Caki2 (cell line): ENCODE data around the gene AP5B1. TPM values are rescaled to one million over a fixed set of nuclear protein-coding genes. Genes with fewer than 3 reads are reported as not detected.

Experiments used
- DNase-seq: peaks from one replicate; pipeline ENCODE4 v3.0.0-alpha.2; 2015; ENCODE audit warnings: low read depth
- in situ Hi-C: cut with HindIII; loops from 2 replicates; pipeline ENCODE4 v1.10.0; 2016; ENCODE audit warnings: low sequenced_read_pairs, low pct_unique_long_range_greater_than_20kb, mixed read lengths
- total RNA-seq: library from RNA; depleted of rRNA; stranded (reverse); fragments of >200 nt; shearing (Covaris generic); gene quantifications from 2 replicates; pipeline ENCODE4 v1.2.3, GENCODE V29; 2014; ENCODE audit warnings: low replicate concordance; rRNA removed

Gene AP5B1, protein sequence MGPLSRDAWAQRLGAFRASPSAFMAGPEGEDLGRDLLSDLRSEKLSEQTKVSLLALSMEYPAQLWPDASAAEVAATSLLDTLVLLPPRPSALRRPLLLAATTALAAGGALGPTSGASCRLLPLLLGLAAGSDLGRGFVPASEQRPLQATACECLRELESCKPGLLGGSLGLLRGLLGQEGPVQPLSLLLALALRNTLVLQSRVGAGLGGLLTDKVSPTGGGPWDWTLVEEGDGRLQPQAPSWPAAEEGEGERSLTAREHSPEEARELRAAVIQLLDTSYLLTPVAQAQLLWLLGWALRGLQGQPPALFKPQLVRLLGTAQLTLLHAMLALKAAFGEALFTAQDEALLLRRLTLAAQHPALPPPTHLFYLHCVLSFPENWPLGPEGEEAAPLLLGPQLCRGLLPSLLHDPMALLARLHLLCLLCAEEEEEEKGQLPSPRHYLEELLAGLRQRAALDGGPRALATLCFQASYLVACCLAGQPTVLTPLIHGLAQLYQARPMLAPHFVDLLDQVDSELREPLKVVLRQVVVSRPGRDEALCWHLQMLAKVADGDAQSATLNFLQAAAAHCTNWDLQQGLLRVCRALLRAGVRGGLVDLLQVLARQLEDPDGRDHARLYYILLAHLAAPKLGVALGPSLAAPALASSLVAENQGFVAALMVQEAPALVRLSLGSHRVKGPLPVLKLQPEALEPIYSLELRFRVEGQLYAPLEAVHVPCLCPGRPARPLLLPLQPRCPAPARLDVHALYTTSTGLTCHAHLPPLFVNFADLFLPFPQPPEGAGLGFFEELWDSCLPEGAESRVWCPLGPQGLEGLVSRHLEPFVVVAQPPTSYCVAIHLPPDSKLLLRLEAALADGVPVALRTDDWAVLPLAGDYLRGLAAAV
- total RNA-seq: 7.2 and 7.9 TPM in 2 replicates

DNA sequence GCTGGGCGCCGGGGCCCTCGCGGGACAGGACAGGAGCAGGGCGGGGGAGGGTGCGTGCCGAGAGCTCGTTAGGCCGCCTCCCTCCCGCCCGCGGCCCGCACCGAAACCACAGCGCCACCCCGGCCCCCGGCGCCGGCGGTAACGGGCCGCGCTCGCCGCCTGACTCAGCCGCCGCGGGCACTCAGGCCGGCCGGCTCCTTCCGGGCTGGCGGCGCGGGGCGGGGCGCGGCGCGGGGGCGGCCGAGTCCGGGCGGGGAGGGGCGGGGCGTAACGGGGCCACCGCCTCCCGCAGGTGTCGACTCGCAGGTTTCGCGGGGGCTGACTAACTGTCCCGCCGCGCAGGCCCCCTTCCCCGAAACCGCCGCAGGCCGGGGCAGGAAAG, at the start of gene AP5B1:
TSS of gene AP5B1 (minus strand) at position 207 of the 382 bp plus-strand sequence. CDS start 385 bp downstream, outside the sequence.
- in situ Hi-C loops: no loop called here
- peak; percentile 39 for DNase-seq

DNA sequence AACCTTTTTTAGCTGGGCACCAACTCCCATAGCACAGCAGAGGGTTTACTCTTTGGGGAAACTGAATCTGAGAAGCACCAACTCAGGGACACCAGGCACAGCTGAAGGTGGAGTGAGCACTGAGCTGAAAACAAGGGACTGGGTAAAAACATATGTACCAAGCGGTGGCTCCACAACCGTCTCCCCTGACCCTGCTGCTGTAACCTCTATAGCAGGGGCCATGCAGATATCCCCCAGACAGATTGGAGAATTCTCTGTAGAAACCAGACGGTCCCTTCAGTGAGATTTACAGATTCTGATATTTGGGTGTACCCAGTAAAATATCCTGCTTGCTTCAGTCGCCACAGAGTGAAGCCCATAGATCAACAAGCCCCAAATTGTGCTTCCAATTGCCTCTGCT, 48.7 kb upstream of the AP5B1 start:
- DNase-seq: no peak
- in situ Hi-C loops: no loop called here

DNA sequence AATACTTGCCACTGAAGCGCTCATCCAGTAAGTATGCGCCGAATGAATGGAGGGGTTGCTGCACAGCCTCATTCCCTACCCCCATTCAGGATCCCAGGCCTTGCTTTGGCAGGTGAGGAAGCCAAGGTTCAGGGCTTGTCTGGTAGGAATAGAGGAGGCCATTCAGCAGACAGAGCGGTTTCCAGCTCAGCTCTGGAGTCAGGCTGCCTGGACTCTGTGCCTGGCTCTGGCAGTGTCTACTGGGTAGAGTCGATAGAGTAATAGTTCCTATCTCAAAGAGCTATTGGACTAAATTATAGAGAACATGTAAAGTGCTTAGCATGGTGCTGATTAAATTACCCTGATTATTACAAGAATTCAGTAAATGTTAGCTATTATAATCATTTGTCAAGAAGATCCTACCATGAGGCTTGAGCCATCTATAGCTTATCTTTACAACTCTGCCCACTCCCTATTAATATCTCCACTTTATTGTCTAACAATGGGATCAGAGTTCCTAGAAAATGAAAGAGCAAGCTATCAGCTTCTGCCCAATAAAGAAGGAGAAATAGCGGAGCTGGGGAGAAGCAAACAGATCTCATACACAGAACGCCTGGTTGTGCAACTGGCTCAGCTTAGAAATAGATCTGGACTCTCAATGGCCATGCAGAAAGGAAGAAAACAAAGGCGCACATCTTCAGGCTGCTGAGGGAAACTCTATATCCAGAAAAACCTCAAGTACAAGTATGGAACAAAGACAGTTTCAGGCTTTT, 46.4 kb upstream of the AP5B1 start:
- no peak for DNase-seq
- in situ Hi-C loops: no loop called here

DNA sequence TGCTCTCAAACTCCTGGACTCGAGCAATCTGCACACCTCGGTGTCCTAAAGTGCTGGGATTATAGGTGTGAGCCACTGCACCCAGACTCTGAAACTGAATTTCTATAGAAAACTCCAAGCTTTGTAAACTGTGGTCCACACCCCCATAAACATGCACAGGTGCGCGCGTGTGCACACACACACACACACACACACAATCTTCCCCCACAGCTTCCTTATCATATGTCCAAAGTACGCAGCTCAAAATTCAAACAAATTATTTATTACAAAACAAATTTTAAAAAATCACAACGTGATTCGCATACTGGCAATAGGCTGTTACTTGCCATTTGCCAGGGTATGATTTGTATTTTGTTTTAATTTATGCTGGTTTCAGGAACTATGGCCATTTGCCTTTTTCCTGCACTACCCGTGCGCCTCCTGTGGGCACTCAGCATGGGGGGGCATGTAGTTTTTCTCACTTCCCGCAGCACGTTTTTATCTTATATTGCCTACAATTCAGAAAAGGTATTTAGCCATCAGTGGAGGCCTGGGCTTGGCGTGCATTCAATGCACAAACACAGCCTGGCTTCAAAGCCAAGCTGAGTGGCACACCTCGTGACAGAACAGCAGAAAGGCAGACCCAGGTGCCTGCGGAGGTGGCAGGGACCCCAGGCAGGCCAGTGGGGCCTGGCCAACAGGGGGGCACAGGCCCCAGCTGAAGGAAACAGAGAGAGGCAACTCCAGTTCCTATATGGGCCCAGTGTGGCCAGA, 42.2 kb upstream of the AP5B1 start:
- in situ Hi-C loops: no loop called here
- no peak for DNase-seq

DNA sequence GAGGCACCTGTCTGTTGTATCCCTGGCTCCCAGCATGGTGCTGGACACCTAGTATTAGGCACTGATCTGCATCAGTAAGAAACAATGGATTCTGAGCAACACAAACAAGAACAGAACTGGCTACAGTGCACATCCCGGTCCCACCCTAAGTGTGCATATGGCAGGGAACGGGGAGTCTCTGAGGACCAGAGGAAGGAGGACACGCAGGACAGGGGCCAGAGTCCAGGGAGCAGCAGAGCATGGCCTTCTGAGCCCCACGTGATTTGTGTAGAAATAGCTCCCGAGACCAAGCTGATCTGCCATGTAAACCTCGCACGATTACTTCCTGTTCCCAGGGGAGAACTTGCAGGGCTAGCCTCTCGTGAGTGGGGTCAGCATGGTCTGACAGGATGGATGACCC, 40.3 kb upstream of the AP5B1 start:
- DNase-seq: no peak
- in situ Hi-C loops: no loop called here

DNA sequence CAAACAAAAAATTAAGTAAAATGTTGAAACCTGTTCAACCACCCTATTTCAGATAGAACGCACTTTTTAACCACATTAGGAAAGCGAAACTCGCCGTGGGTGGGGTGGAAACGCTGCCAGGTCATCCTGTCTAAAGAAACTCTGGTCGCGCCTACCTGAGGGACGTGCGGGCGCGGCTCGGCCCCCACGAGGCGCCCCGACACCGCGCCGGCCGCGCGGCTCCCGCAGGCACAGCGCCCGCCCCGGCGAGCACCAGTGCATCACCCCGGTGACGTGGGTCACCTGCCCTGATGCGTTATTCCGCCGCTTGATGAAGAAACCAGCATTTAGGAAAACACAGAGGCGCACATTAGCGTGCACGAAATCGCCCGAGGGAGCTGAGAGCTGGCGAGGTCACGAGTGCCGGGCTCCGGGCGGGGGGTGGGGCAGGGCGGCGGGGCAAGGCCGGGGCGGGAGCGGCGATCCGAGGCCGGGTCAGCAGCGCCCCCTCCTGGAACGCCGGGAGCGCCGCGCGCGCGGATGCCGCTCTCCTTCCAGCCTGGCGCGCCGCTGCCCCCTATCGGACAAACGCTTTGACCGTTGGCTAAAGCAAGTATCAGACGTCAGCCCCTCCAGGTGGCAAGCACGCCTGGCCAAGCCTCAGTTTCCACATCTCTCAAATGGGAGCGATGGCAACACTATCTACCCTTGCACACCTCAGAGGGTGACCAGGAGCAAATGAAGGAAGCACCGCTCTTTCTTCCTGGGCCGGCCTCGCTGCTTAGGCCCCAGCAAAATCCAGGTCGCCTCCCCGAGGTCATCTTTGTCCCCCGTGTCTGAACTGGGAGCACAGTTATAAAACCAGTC, 37.3 kb upstream of the AP5B1 start:
- in situ Hi-C loops: no loop called here
- DNase-seq: peak; percentile 81

DNA sequence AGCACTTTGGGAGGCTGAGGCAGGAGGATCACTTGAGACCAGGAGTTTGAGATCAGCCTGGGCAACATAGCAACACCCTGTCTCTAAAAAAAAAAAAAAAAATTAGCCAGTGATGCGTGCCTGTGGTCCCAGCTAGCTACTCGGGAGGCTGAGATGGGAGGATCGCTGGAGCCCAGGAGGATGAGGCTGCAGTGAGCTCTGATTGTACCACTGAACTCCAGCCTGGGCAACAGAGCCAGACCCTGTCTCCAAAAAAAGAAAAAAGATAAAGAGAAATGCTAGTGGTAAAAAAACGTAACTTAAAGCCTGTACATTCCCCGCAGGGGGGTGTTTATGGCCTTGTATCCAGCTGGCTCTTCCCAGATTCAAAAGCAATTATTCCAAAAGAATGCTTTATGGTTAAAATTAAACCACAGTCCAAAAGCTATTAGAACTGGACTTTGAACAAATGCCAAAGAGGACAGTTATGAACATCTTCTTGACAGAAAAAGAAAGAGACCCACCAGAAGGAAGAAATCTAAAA, 36.6 kb upstream of the AP5B1 start:
- in situ Hi-C loops: no loop called here
- DNase-seq: peak; percentile 2

DNA sequence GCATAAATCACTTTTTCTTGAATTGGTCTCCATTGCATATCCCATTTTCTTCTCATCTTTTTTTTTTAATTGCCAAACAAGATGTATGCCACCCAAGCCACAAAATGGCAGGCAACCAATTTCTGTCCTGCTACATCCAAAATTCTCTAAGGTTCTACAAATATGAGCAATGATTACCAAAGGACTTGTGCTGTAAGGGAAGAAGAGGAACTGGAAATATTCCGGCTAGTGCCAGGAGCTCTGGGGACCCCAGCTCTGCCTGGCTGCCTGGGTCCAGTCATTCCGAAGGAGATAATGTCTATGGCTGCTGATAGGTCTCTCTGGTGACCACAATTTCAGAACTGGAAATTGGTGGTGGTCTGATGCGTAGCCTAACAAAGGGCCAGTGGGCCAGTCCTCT, 35.9 kb upstream of the AP5B1 start:
- no peak for DNase-seq

DNA sequence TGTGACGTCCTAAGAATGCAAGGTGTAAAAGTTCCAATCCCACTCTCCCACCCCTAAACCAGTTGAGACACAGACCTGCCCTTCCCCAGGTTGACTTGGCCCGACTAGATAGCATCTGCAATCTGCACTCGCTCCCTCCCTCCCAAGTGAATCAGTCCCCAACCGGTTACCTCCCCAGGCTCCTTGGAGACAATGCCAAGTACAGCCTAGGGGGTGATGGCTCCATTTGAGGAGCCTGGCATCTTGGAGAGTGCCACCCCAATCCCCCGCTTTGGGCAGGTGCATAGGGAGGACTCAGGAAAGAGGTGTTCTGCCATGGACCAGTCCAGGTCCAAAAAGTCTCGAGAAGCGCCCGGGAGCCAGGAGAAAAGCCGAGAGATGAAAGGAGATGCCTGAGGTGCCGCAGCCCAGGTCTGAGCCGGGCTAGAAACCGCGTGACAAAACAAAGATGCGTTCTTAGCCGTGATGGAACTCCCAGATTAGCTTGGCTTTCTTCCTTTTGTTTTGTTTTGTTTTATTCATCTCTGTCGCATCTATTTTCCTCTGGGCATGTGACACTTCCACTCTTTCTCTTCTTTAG, 34.3 kb upstream of the AP5B1 start:
- in situ Hi-C loops: no loop called here
- no peak for DNase-seq

More for the DNA sequence above, 35.9 kb upstream of the AP5B1 start:
- in situ Hi-C loops: no loop called here

DNA sequence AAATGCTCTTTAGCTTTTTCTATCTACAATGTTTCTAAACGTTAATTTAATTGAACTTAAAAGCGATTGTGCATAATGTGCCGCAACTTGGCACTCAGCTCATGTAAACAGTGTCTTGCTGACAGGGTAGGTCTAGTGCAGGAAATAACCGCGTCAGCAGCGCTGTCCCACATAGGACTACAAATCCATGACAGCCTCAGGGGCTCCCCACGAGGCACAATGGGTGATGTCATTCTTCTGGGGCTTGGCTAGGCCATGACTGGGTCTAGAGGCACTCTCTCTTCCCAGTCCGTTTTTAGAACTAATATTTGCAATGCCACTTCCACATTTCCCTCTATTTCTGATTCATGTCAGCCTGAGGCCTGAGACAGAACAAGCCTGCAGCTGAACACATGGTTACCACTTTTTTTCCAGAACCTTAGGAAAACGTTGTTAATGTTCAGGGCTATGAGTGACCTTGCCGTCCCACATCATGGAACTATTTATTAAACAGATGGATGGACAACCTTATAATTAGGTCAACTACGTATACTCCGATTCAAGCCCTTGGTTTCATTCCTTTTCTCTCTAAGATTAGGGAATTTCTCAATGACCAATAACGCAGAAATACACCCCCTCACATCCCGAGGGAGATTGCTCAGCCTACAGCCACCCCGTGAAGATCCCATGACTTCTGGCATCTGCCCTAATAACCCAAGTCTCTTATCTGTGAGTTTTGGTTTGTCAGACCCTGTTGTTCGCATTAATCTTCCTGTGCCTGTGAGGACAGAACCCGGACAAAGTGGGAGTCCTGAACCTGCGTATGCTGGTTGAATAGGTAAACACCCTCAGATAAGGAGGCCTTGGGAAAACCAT, 33.6 kb upstream of the AP5B1 start:
- in situ Hi-C loops: no loop called here
- no peak for DNase-seq

DNA sequence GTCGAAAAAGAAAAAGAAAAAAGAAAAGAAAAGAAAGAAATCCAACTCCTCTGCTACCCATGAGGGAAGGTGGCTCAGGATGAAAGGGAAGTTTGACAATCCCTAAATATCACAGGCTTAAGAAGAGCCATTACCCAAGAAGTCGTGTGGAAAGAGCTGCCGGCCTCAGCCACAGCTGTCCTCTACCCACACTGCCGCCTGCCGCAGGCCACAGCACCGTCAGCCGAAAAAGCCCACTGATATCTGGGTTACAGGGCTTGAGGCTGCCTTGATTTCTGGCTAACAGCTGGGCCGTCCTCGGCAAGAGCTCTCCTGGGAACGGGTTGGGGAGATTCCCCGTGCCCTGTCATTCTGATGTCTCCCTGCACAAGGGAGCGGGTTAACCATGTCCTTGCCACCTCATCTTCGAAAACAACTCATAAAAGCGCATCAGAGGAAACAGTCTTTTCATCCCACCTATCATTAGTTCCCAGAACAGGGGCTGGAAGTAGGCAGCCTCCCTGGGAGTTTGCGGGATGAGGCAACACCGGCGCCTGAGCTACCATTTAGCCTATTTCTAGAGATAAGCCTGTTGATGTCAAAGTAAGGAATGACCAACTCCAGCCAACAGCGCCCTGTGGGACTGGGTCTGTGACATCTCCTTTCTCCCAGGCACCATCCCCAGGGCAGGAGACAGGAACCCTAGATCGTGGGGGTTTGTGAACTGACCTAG, 31.1 kb upstream of the AP5B1 start:
- in situ Hi-C loops: no loop called here
- no peak for DNase-seq

DNA sequence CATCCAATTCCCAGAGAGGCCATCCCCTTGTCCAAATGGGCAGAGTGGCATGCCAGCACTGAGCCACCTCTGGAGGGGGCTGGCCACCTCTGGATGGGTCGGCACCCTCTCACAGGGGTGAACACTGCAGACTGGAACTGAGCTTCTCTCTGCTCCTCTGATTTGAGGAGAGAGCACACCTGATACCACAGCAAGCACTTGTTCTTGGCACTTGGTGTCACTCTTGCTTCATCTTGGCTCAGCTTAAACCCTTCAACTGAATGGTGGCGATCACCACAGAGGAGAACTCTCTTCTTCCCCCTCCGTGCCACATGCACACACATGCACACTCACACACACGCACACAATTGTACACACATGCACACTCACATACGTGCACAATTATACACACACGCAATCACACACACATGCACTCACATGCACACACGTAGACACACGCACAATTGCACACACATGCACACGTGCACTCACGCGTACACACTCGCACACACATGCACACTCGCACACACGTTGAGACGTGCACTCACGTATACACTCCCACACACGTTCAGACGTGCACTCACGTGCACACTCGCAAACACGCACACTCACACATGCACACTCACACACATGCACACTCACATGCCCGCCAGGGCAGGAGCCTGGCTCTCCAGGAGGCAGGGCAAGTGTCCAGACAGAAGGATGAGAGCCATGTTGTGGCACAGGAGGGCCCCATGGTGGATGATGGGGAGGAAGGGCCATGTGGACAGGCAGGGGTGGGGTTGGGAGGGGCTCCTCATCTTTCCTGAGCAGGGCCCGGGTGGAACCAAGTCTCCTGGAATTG, 29.5 kb upstream of the AP5B1 start:
- DNase-seq: no peak
- in situ Hi-C loops: no loop called here

DNA sequence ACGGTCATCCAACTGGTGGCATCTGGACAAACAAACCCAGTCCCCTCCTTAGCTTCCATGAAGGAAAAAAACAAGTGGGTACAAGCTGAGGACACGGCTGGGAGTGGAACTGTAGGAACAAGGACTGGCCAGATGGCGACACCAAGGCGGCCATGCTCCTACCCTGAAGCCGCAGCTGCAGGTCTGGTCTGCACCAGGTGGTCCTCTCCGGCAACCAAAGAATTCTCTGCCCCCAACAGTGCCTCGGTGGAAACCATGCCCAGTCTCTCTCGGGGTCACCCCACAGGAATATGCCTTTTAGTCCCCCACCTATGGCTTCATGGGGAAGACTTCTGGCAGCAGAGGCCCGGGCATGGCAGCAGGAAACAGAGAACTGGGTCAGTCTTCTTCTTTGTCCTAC, 28.7 kb upstream of the AP5B1 start:
- in situ Hi-C loops: no loop called here

DNA sequence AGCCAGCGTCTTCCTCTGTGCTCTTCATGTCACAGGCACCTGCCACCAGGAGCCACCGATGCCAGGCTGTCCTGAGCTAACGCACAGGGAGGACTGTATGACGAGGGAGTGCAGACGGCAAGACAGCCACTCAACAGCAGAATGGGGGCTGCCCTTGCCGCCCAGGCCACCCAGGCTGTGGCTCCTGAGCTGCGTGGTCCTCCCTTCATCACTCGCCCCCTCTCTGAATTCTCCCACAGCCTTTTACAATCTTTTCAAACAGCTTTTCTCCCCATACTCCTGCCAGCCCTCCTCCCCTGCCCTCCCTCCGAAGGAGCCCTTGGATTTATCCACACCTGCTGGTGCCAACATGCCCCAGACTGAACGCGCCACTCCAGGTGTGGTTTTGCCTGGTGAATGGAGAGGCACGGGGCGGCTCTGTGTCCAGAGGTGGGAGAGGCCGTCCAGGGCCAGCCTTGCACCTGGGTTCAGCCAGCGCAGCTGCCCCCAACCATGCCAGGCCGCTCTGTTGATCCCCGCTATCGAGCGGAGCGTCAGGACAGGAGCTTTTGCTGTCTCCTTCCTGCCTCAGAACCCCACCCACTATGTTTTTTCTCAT, 28.1 kb upstream of the AP5B1 start:
- no peak for DNase-seq
- in situ Hi-C loops: no loop called here

More for the DNA sequence above, 28.7 kb upstream of the AP5B1 start:
- no peak for DNase-seq
